Measurements from ENCODE around the gene LAPTM4A.

The LAPTM4A gene

DNA sequence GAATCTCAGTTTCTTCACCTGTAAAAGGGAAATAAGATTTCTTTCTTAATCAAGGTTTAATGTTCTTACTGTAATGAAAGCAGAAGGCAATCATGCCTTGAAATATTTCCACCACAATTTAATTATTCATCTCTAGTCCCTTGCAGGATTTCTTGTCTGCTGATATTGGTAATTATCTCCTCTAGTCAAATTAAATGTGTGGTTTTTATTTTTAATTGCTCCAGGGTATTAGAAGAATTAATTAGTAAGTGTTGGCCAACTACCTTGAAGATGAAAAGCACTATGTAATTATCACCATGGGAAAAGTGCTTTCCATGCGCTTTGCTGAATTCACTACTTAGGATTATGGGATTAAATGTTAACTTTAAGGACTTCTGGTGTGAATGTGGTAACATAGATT lies 8.7 kb upstream of the LAPTM4A start:
- Histone ChIP-seq H3K4me2 (ENCODE audit: low read length) (no peak overlapping the region), H3F3A (ENCODE audit: insufficient read depth, low read length) (no peaks in the 10 kb centered on the region), H3K4me1 (ENCODE audit: insufficient read depth, low read length, severe bottlenecking) (no peaks in the 10 kb centered on the region), H3K4me3 (ENCODE audit: low read depth, low read length, poor library complexity, severe bottlenecking) (no peak overlapping the region), H3K36me3 (ENCODE audit: insufficient read depth, low read length) (no peaks in the 10 kb centered on the region; the same call in 1 of the 2 replicates), H4K20me1 (ENCODE audit: insufficient read depth, low read length) (no peaks in the 10 kb centered on the region), H3K79me2 (ENCODE audit: insufficient read depth, low read length) (no peaks in the 10 kb centered on the region), H3K27me3 (ENCODE audit: insufficient read depth, low read length) (no peaks in the 10 kb centered on the region), H3K9me2 (ENCODE audit: low read depth, low read length) (no peaks in the 10 kb centered on the region), H3K9me3 (ENCODE audit: low read length) (no peaks in the 10 kb centered on the region), H2AFZ (ENCODE audit: low read length) (no peak overlapping the region), H3K27ac (ENCODE audit: low read depth, low read length, poor library complexity, severe bottlenecking) (no peak overlapping the region), H3K9ac (ENCODE audit: low read length) (no peak overlapping the region)
- TF ChIP-seq EZH2 (IDR thresholded peaks at IDR 0.05; ENCODE audit: borderline replicate concordance, low read length) (no peak), CTCF (IDR thresholded peaks at IDR 0.05; ENCODE audit: low read length) (no peak)

GRCh38 chr2:20057268-20057667 lies 5.8 kb upstream of the LAPTM4A start:
- Histone ChIP-seq H3F3A (ENCODE audit: insufficient read depth, low read length) (no peaks in the 10 kb centered on the region), H3K9ac (ENCODE audit: low read length) (no peak overlapping the region), H4K20me1 (ENCODE audit: insufficient read depth, low read length) (no peaks in the 10 kb centered on the region), H3K4me3 (ENCODE audit: low read depth, low read length, poor library complexity, severe bottlenecking) (no peak overlapping the region), H3K4me1 (ENCODE audit: insufficient read depth, low read length, severe bottlenecking) (peaks cover 5% of the 10 kb centered on the region), H3K9me3 (ENCODE audit: low read length) (no peaks in the 10 kb centered on the region), H3K4me2 (ENCODE audit: low read length) (no peak overlapping the region), H3K27me3 (ENCODE audit: insufficient read depth, low read length) (no peaks in the 10 kb centered on the region), H3K9me2 (ENCODE audit: low read depth, low read length) (no peaks in the 10 kb centered on the region), H3K27ac (ENCODE audit: low read depth, low read length, poor library complexity, severe bottlenecking) (no peak overlapping the region), H2AFZ (ENCODE audit: low read length) (no peak overlapping the region), H3K79me2 (ENCODE audit: insufficient read depth, low read length) (no peaks in the 10 kb centered on the region), H3K36me3 (ENCODE audit: insufficient read depth, low read length) (no peaks in the 10 kb centered on the region)
- TF ChIP-seq EZH2 (IDR thresholded peaks at IDR 0.05; ENCODE audit: borderline replicate concordance, low read length) (no peak), CTCF (IDR thresholded peaks at IDR 0.05; ENCODE audit: low read length) (no peak)

GRCh38 chr2:20054931-20055330 lies 3.5 kb upstream of the LAPTM4A start:
- Histone ChIP-seq H4K20me1 (ENCODE audit: insufficient read depth, low read length) (no peaks in the 10 kb centered on the region), H3K4me3 (ENCODE audit: low read depth, low read length, poor library complexity, severe bottlenecking) (no peak overlapping the region), H3K9ac (ENCODE audit: low read length) (no peak overlapping the region), H3K27ac (ENCODE audit: low read depth, low read length, poor library complexity, severe bottlenecking) (no peak overlapping the region), H3K79me2 (ENCODE audit: insufficient read depth, low read length) (peaks cover 11% of the 10 kb centered on the region), H3K4me1 (ENCODE audit: insufficient read depth, low read length, severe bottlenecking) (peaks cover 10% of the 10 kb centered on the region), H3K4me2 (ENCODE audit: low read length) (no peak overlapping the region), H3K27me3 (ENCODE audit: insufficient read depth, low read length) (no peaks in the 10 kb centered on the region), H3K9me2 (ENCODE audit: low read depth, low read length) (no peaks in the 10 kb centered on the region), H2AFZ (ENCODE audit: low read length) (no peak overlapping the region), H3K36me3 (ENCODE audit: insufficient read depth, low read length) (no peaks in the 10 kb centered on the region), H3F3A (ENCODE audit: insufficient read depth, low read length) (no peaks in the 10 kb centered on the region), H3K9me3 (ENCODE audit: low read length) (no peaks in the 10 kb centered on the region)
- no peak for TF ChIP-seq EZH2 (IDR thresholded peaks at IDR 0.05; ENCODE audit: borderline replicate concordance, low read length)
- no peak for TF ChIP-seq CTCF (IDR thresholded peaks at IDR 0.05; ENCODE audit: low read length)
